KBM-7 (cell line): ENCODE measurements around the gene MIGA2.

Experiments used
- DNase-seq: peaks from one replicate; pipeline ENCODE4 v3.0.0-alpha.2; 2015
- in situ Hi-C: fragments of 300-500 bp; cut with MboI; formaldehyde crosslinking; loops from 2 replicates; pipeline ENCODE4 v1.14.3; 2020; ENCODE audit warnings: low sequenced_read_pairs, low pct_unique_long_range_greater_than_20kb, mixed read lengths

The MIGA2 gene

GRCh38 chr9:129010267-129010975 is 26.0 kb upstream of the MIGA2 start:
- in situ Hi-C loops = no loop called here
- no peak for DNase-seq

- in situ Hi-C loops = no loop called here
- no peak for DNase-seq
Observed at GRCh38 chr9:129011170-129011569, 25.3 kb upstream of the MIGA2 start.

- in situ Hi-C loops = no loop called here
- no peak for DNase-seq
Observed at GRCh38 chr9:129011761-129012181, 24.7 kb upstream of the MIGA2 start.

GRCh38 chr9:129012343-129012742 is 24.1 kb upstream of the MIGA2 start:
- in situ Hi-C loops = no loop called here
- DNase-seq = no peak

GRCh38 chr9:129012893-129013448 is 23.5 kb upstream of the MIGA2 start:
- in situ Hi-C loops = no loop called here
- DNase-seq = no peak

- in situ Hi-C loops = no loop called here
Observed at GRCh38 chr9:129013674-129014073, 22.8 kb upstream of the MIGA2 start.

GRCh38 chr9:129014124-129014523 is 22.3 kb upstream of the MIGA2 start:
- DNase-seq = no peak
- in situ Hi-C loops = no loop called here

More at GRCh38 chr9:129013674-129014073, 22.8 kb upstream of the MIGA2 start:
- no peak for DNase-seq

GRCh38 chr9:129014608-129015007 is 21.8 kb upstream of the MIGA2 start:
- DNase-seq = peak; percentile 33
- in situ Hi-C loops = no loop called here

- in situ Hi-C loops = no loop called here
Observed at GRCh38 chr9:129021091-129021490, 15.3 kb upstream of the MIGA2 start.

GRCh38 chr9:129022037-129022436 is 14.4 kb upstream of the MIGA2 start:
- in situ Hi-C loops = no loop called here
- no peak for DNase-seq

More at GRCh38 chr9:129021091-129021490, 15.3 kb upstream of the MIGA2 start:
- no peak for DNase-seq

- DNase-seq = no peak
Observed at GRCh38 chr9:129023036-129023907, 13.2 kb upstream of the MIGA2 start.

GRCh38 chr9:129023908-129024233 is 12.6 kb upstream of the MIGA2 start:
- no peak for DNase-seq
- in situ Hi-C loops = no loop called here

More at GRCh38 chr9:129023036-129023907, 13.2 kb upstream of the MIGA2 start:
- in situ Hi-C loops = no loop called here

- in situ Hi-C loops = no loop called here
- no peak for DNase-seq
Observed at GRCh38 chr9:129026442-129027223, 9.8 kb upstream of the MIGA2 start.

- in situ Hi-C loops = no loop called here
- no peak for DNase-seq
Observed at GRCh38 chr9:129027224-129027684, 9.2 kb upstream of the MIGA2 start.

GRCh38 chr9:129027685-129028191 is 8.7 kb upstream of the MIGA2 start:
- DNase-seq = peak; percentile 39
- in situ Hi-C loops = no loop called here

GRCh38 chr9:129028192-129028966 is 8.0 kb upstream of the MIGA2 start, which contains the start of gene SH3GLB2:
TSS of gene SH3GLB2 (minus strand) at chr9:129028331. CDS start at chr9:129028154, 177 bp downstream.
- peak; percentile 90 for DNase-seq
- in situ Hi-C loops = no loop called here

GRCh38 chr9:129030191-129030590 is 6.2 kb upstream of the MIGA2 start:
- no peak for DNase-seq
- in situ Hi-C loops = no loop called here

GRCh38 chr9:129031514-129031913 is 4.9 kb upstream of the MIGA2 start:
- in situ Hi-C loops = no loop called here
- no peak for DNase-seq
